GM19328 (cell line): Measurements from ENCODE around the gene PDZK1.
"Not testable (repeated sequence)": the region's sequence is repeated elsewhere in the genome, so short reads cannot be mapped to it uniquely, and the experiment has no call there.

Source experiments
- ATAC-seq: cut with Tn5 transposase; IDR thresholded peaks from one replicate; pipeline ENCODE4 v1.9.1; 2021; ENCODE audit warnings: mild to moderate bottlenecking, moderate library complexity; ENCODE audit not compliant: unreplicated experiment

PDZK1 gene

DNA sequence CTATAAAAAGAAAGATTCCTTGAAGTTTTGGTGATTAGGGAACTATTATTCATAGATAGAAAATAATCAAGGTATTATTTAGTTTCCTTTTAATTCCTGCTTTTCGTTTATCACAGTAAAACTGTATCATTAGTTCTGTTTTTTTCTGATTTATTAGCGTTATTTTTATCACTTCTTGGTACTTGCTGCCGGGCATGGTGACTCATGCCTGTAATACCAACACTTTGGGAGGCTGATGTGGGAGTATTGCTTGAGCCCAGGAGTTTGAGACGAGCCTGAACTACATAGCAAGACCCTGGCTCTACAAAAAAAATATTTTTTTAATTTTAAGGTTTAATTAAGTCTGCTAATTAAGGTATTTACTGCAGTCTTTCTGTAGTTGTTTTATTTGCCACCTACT, 42.2 kb downstream of the PDZK1 start:
- not testable (repeated sequence) for ATAC-seq

- not testable (repeated sequence) for ATAC-seq
Measured at GRCh38 chr1:145662502-145662901, 44.7 kb downstream of the PDZK1 start.

DNA sequence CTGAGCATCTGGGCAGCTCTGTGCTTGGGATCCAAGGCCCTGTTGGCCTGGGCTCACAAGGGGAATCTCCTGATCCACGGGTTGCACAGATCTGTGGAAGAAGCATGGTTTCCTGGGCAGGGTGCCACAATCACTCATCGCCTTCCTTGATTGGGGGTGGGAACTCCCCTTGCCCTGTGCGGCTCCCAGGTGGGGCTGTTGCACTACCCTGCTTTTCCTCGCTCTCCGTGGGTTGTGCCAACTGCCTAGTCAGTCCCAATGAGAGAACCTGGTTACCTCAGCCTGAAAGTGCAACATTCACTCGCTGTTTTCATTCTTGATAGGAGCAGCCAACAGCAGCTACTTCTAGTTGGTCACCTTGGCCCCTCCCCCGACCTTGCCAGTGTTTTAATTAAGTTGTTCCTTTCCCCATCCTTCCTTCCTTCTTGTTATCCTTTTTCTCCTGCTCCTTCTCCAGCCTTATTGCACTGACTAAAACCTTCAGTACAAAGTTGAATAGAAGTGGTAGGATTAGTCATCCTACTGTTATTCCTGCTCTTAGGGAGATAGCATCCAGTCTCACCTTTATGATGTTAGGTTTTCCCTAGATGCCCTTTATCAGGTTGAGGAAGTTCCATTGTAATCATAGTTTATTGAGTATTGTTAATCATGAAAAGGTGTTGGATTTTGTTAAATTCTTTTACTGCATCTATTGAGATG, 50.8 kb downstream of the PDZK1 start:
- not testable (repeated sequence) for ATAC-seq

- ATAC-seq: not testable (repeated sequence)
Measured at GRCh38 chr1:145643990-145644389, 63.2 kb downstream of the PDZK1 start.

DNA sequence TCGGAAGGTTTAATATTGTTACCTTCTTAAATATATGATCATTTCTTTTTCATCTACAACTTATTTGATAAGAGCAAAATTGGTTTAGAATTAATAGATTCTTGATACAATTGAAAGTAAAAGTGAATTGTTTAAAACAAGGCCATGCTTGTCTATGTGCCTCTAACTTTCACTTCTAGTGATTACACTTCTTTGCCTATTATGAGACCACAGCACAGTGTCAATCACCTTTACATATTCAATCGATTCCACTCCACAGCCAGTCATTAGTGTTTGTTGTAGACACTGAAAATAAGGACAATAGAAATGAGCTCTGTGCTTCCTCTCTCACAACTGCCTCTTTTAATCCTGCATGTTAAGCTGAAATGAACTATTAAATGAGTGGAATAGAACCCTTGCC, 65.3 kb downstream of the PDZK1 start:
- not testable (repeated sequence) for ATAC-seq

DNA sequence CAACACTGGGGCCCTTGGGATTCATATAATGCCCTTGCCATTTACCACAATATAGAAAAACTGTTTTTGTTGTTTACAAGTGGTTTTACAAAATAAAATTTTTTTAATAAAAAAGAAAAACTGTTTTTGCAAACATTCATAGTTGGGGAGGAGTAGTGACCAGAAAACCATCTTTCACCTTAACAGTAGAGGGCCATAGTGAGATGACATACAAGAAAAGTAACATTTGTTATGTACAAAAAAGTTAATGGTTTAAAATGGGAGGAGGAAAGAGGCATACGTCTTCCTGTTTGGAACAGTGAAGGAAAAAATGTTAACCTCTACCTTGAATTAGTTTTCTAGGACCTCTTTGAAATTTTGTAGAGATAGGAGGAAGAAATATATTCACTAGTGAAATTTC, 70.9 kb downstream of the PDZK1 start:
- ATAC-seq: not testable (repeated sequence)

GRCh38 chr1:145622177-145622576, 85.0 kb downstream of the PDZK1 start:
- ATAC-seq: not testable (repeated sequence)
